Testis (tissue), 3 donors: ENCODE measurements around the gene ZNF776. TPM values are rescaled to one million over a fixed set of nuclear protein-coding genes. Genes with fewer than 3 reads are reported as not detected.
A peak's percentile ranks its signal among the peaks of the same experiment; 100 is the strongest.

Experiments used
- DNase-seq: peaks from one replicate; pipeline ENCODE4 v3.0.0-alpha.2; 2019
- H3K27ac ChIP-seq, 2 donors: fragments of 200-600 bp; sonication (generic); one replicate each; pipeline ENCODE4 v1.5.1; 2019
- H3K27me3 ChIP-seq: fragments of 200-600 bp; sonication (generic); one replicate; pipeline ENCODE4 v1.5.1; 2019
- H3K36me3 ChIP-seq: fragments of 200-600 bp; sonication (generic); one replicate; pipeline ENCODE4 v1.5.1; 2017; ENCODE audit warnings: low read depth; ENCODE audit errors: missing control alignments
- H3K4me1 ChIP-seq: fragments of 200-600 bp; sonication (generic); one replicate; pipeline ENCODE4 v1.5.1; 2019
- H3K4me3 ChIP-seq, 2 donors: fragments of 200-600 bp; sonication (generic); one replicate each; pipeline ENCODE4 v1.5.1; 2017 to 2019
- H3K9me3 ChIP-seq: fragments of 200-600 bp; sonication (generic); one replicate; pipeline ENCODE4 v1.5.1; 2017
- CTCF ChIP-seq, 3 experiments: fragments of 450-650 bp in 2 of 3; fragments of 200-600 bp in 1 of 3; sonication (generic) in 1 of 3; IDR thresholded peaks; one replicate each; pipeline ENCODE4 v1.5.1; 2016 to 2019; ENCODE audit warnings: antibody characterized with exemption in 3 of 3, mild to moderate bottlenecking in 2 of 3, moderate library complexity in 1 of 3
- POLR2A ChIP-seq: fragments of 450-650 bp; IDR thresholded peaks from one replicate; pipeline ENCODE4 v1.6.1; 2017; ENCODE audit warnings: antibody characterized with exemption, mild to moderate bottlenecking, moderate library complexity
- WGBS, 2 donors: methylation state at CpG; one replicate each; pipeline ENCODE4 v1.1.5; 2018; 5-methylcytosine and 5-hydroxymethylcytosine counted together
- intact Hi-C: fragments of 100-400 bp; cut with DNase I; formaldehyde crosslinking; loops from one replicate; pipeline ENCODE4 v1.15.1; 2023; ENCODE audit warnings: low total_unique reads
- polyA plus RNA-seq: library from polyadenylated mRNA; stranded (reverse); fragments of 350-450 nt; fragmentation: Illumina TruSeq; extraction: RNeasy Lipid Tissue Mini Kit (QIAGEN cat#74804); gene quantifications from one replicate; pipeline ENCODE4 v1.2.3, GENCODE V29; 2014; ENCODE audit warnings: low read depth, low replicate concordance; ENCODE audit not compliant: insufficient read depth
- total RNA-seq, 2 donors: library from RNA; depleted of rRNA; stranded (reverse); fragments of >200 nt; gene quantifications; one replicate each; pipeline ENCODE4 v1.2.3, GENCODE V29; 2016

Gene ZNF776
- total and polyA plus RNA-seq, 3 donors from 2014 or later: 11.8 to 31.0 (median 21.7) TPM

- Histone ChIP-seq H3K27me3 (no peaks in the 10 kb centered on the region), H3K4me1 (no peaks in the 10 kb centered on the region), H3K9me3 (no peaks in the 10 kb centered on the region), H3K36me3 (no peaks in the 10 kb centered on the region), H3K4me3 (no peak overlapping the region), H3K27ac (no peak overlapping the region)
- 93 to 100% methylated on average over 3 of the region's 3 CpGs for WGBS, 2 donors
- DNase-seq: no peak
- TF ChIP-seq CTCF (IDR thresholded peaks at IDR 0.05) (no peak), POLR2A (no peak)
- intact Hi-C loops: no loop called here
These were observed 26.9 kb downstream of the ZNF776 start for GRCh38 chr19:57773488-57773887.

GRCh38 chr19:57776764-57777296 is 30.2 kb downstream of the ZNF776 start:
- Histone ChIP-seq H3K36me3 (no peaks in the 10 kb centered on the region), H3K27ac (no peak overlapping the region), H3K4me1 (no peaks in the 10 kb centered on the region), H3K27me3 (no peaks in the 10 kb centered on the region), H3K9me3 (no peaks in the 10 kb centered on the region), H3K4me3 (no peak overlapping the region)
- intact Hi-C loops: no loop called here
- TF ChIP-seq CTCF (IDR thresholded peaks at IDR 0.05): no peak
- no peak for TF ChIP-seq POLR2A
- 82 to 94% methylated on average over 6 of the region's 6 CpGs for WGBS, 2 donors
- DNase-seq: no peak

GRCh38 chr19:57778336-57778735 is 31.7 kb downstream of the ZNF776 start:
- H3K9me3 ChIP-seq: no peaks in the 10 kb centered on the region
- intact Hi-C loops: no loop called here
- no peak for TF ChIP-seq CTCF (IDR thresholded peaks at IDR 0.05)
- TF ChIP-seq POLR2A: no peak
- H3K27ac ChIP-seq: no peak overlapping the region
- H3K36me3 ChIP-seq: no peaks in the 10 kb centered on the region
- H3K4me3 ChIP-seq: no peak overlapping the region
- H3K27me3 ChIP-seq: no peaks in the 10 kb centered on the region
- DNase-seq: no peak
- no peaks in the 10 kb centered on the region for H3K4me1 ChIP-seq
- WGBS, 2 donors: 96 to 97% methylated on average over 4 of the region's 4 CpGs

- H3K27ac ChIP-seq: no peak overlapping the region
- no peak overlapping the region for H3K4me3 ChIP-seq
- no peak for TF ChIP-seq CTCF (IDR thresholded peaks at IDR 0.05)
- H3K36me3 ChIP-seq: no peaks in the 10 kb centered on the region
- intact Hi-C loops: no loop called here
- H3K27me3 ChIP-seq: no peaks in the 10 kb centered on the region
- DNase-seq: no peak
- 95% methylated on average over 10 of the region's 10 CpGs for WGBS, 2 donors
- H3K4me1 ChIP-seq: no peaks in the 10 kb centered on the region
- no peaks in the 10 kb centered on the region for H3K9me3 ChIP-seq
These were observed 32.7 kb downstream of the ZNF776 start for GRCh38 chr19:57779220-57779845.

GRCh38 chr19:57786286-57786685 is 39.7 kb downstream of the ZNF776 start:
- no peaks in the 10 kb centered on the region for H3K4me1 ChIP-seq
- H3K9me3 ChIP-seq: no peaks in the 10 kb centered on the region
- H3K36me3 ChIP-seq: no peaks in the 10 kb centered on the region
- intact Hi-C loops: no loop called here
- 47 to 93% methylated on average over 24 to 38 of the region's 38 CpGs for WGBS, 2 donors
- peak overlapping the region; percentile 31 to 38 for H3K4me3 ChIP-seq
- no peak for TF ChIP-seq CTCF (IDR thresholded peaks at IDR 0.05)
- no peak for TF ChIP-seq POLR2A
- H3K27ac ChIP-seq: no peak overlapping the region
- no peaks in the 10 kb centered on the region for H3K27me3 ChIP-seq
- no peak for DNase-seq
